HepG2 (cell line): Measurements from ENCODE around the gene PLG. TPM values are rescaled to one million over a fixed set of nuclear protein-coding genes. Genes with fewer than 3 reads are reported as not detected.

Source experiments
- CEBPG ChIP-seq: IDR thresholded peaks from 2 replicates; pipeline ENCODE4 v1.6.1; 2016
- EP300 ChIP-seq, 3 experiments: sonication (generic) in 1 of 3; formaldehyde crosslinking in 1 of 3; IDR thresholded peaks; 2 replicates each; pipeline versions ENCODE4 v1.5.1 to v1.6.1; 2011 to 2020; ENCODE audit warnings: low read depth in 2 of 3, low read length in 2 of 3, borderline replicate concordance in 1 of 3, improper control_type of control experiment in 1 of 3, mild to moderate bottlenecking in 1 of 3, missing genetic modification reagents in 1 of 3, moderate library complexity in 1 of 3
- HDAC1 ChIP-seq: sonication (generic); formaldehyde crosslinking; IDR thresholded peaks from 2 replicates; pipeline ENCODE4 v1.5.1; 2020; ENCODE audit warnings: mild to moderate bottlenecking, missing genetic modification reagents
- HDAC2 ChIP-seq: sonication (generic); formaldehyde crosslinking; IDR thresholded peaks from 2 replicates; pipeline ENCODE4 v1.4.0; 2020; ENCODE audit warnings: missing genetic modification reagents
- HNF4G ChIP-seq, 2 experiments: sonication (generic) in 1 of 2; formaldehyde crosslinking in 1 of 2; IDR thresholded peaks; 2 replicates each; pipeline versions ENCODE4 v1.4.0 to v1.6.1; 2011 to 2020; ENCODE audit warnings: borderline replicate concordance in 2 of 2, low read depth in 2 of 2, mild to moderate bottlenecking in 2 of 2, low read length in 1 of 2, missing genetic modification reagents in 1 of 2, moderate library complexity in 1 of 2
- MTF1 ChIP-seq: sonication (generic); formaldehyde crosslinking; IDR thresholded peaks from 2 replicates; pipeline ENCODE4 v1.5.0; 2020; ENCODE audit warnings: missing genetic modification reagents
- NFKB2 ChIP-seq: sonication (generic); formaldehyde crosslinking; IDR thresholded peaks from 2 replicates; pipeline ENCODE4 v1.4.0; 2020; ENCODE audit warnings: missing genetic modification reagents, borderline replicate concordance
- NONO ChIP-seq, 2 experiments: fragments of 450-650 bp in 1 of 2; sonication (generic) in 1 of 2; formaldehyde crosslinking in 1 of 2; IDR thresholded peaks in 1 of 2; conservative IDR thresholded peaks in 1 of 2; 2 replicates each; pipeline versions ENCODE4 v1.6.1 to v1.8.0; 2017 to 2022; ENCODE audit warnings: mild to moderate bottlenecking in 1 of 2, missing genetic modification reagents in 1 of 2, moderate library complexity in 1 of 2
- NR2F6 ChIP-seq, 2 experiments: IDR thresholded peaks; 2 replicates each; pipeline ENCODE4 v1.6.1; 2016; ENCODE audit warnings: antibody characterized with exemption in 1 of 2, mild to moderate bottlenecking in 1 of 2
- PAXIP1 ChIP-seq: sonication (generic); formaldehyde crosslinking; conservative IDR thresholded peaks from 2 replicates; pipeline ENCODE4 v1.4.0; 2020; ENCODE audit warnings: mild to moderate bottlenecking, missing genetic modification reagents, moderate library complexity
- PITX1 ChIP-seq: sonication (generic); formaldehyde crosslinking; IDR thresholded peaks from 2 replicates; pipeline ENCODE4 v1.5.1; 2020; ENCODE audit warnings: mild to moderate bottlenecking, missing genetic modification reagents
- POLR2G ChIP-seq: fragments of 200-400 bp; formaldehyde crosslinking; IDR thresholded peaks from 2 replicates; pipeline ENCODE4 v1.6.1; 2018; ENCODE audit warnings: mild to moderate bottlenecking, low read depth, low read length, moderate library complexity
- RARG ChIP-seq: sonication (generic); formaldehyde crosslinking; IDR thresholded peaks from 2 replicates; pipeline ENCODE4 v1.4.0; 2020; ENCODE audit warnings: low read depth, mild to moderate bottlenecking, missing genetic modification reagents
- WIZ ChIP-seq: sonication (generic); formaldehyde crosslinking; IDR thresholded peaks from 2 replicates; pipeline ENCODE4 v1.5.1; 2020; ENCODE audit warnings: mild to moderate bottlenecking, missing genetic modification reagents
- ZBTB7A ChIP-seq: sonication (generic); formaldehyde crosslinking; IDR thresholded peaks from 2 replicates; pipeline ENCODE4 v1.8.0; 2022; ENCODE audit warnings: mild to moderate bottlenecking, missing genetic modification reagents
- ZMYM4 ChIP-seq: sonication (generic); formaldehyde crosslinking; IDR thresholded peaks from 2 replicates; pipeline ENCODE4 v1.8.1; 2023; ENCODE audit warnings: mild to moderate bottlenecking, missing genetic modification reagents
- ZNF292 ChIP-seq: sonication (generic); formaldehyde crosslinking; IDR thresholded peaks from 2 replicates; pipeline ENCODE4 v1.8.1; 2022; ENCODE audit warnings: mild to moderate bottlenecking, low read depth, missing genetic modification reagents, borderline replicate concordance
- ZNF543 ChIP-seq: sonication (generic); formaldehyde crosslinking; IDR thresholded peaks from 2 replicates; pipeline ENCODE4 v1.4.0; 2020; ENCODE audit warnings: mild to moderate bottlenecking, missing genetic modification reagents
- polyA plus RNA-seq, 8 experiments: library from polyadenylated mRNA; depleted of rRNA in 3 of 8; stranded (reverse) in 7 of 8; unstranded in 1 of 8; fragments of >200 nt; fragmentation: Illumina TruSeq in 4 of 8; extraction: Trizol in 4 of 8; gene quantifications; 2 replicates each; pipeline versions ENCODE4 v1.2.1 to v1.2.3, GENCODE V29; 2011 to 2016; ENCODE audit warnings: low read depth in 4 of 8, missing spikeins in 1 of 8, mixed read lengths in 1 of 8; ENCODE audit not compliant: insufficient read depth in 1 of 8
- total RNA-seq, 5 experiments: library from RNA; depleted of rRNA; stranded (reverse); fragments of >200 nt; fragmentation: Illumina TruSeq; extraction: Trizol; gene quantifications; 2 replicates each; pipeline ENCODE4 v1.2.3, GENCODE V29; 2016; ENCODE audit warnings: low read depth in 1 of 5
- TF ChIP-seq, protein P1 (sequence below): sonication (generic); formaldehyde crosslinking; IDR thresholded peaks from 2 replicates; pipeline ENCODE4 v1.4.0; 2020; ENCODE audit warnings: missing genetic modification reagents
- TF ChIP-seq, protein P2 (sequence below): IDR thresholded peaks from 2 replicates; pipeline ENCODE4 v1.6.1; 2016; ENCODE audit warnings: low read depth

PLG gene
- total and polyA plus RNA-seq, 2 of the 13 experiments (the other 11 are each of a cell fraction or from before 2014, with no cell fraction given), result 1.7 to 10.7 TPM

DNA sequence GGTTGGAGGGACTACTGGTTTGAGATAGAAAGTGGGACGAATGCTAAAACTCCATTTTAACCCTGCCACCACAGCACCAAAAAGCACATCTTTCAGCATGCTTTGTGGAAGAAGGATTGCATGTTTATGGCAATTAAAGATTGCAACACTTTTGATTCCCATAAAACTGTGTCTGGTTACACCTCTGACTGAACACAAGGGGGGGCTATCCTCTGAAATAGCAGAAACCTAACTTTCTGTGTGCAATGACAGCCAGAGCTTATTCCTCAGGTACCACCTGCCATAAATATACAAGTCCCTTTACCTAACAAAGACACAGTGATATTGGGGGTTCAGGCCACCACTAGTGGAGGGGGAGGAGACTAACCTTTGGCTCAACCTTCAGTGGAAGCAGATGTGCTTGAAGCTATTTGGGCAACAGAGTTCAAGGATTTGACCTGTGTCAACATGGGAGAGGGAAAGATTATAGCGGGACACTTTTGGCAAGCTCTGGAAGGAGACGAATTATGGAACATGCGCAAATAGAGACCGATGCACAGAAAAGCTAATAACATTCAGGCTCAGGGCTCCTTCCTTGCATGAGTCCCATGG, 9.6 kb upstream of the PLG start (continued):
- TF ChIP-seq ZBTB7A (0 out of 2 replicates have a peak, but pooled peaks have one; percentile 56), NR2F6 (IDR thresholded peaks at IDR 0.05) (0 out of 2 replicates have a peak, but pooled peaks have one; percentile 53), NR2F6 (CRISPR knock-in tag; IDR thresholded peaks at IDR 0.05) (no peak; the same call in 1 of the 2 replicates), HDAC1 (CRISPR knock-in tag) (0 out of 2 replicates have a peak, but pooled peaks have one; percentile 41), CEBPG (CRISPR knock-in tag) (peak; percentile 25; the same call in 1 of the 2 replicates), NFKB2 (no peak), ZNF543 (no peak), RARG (CRISPR knock-in tag) (no peak), ZMYM4 (CRISPR knock-in tag) (peak; percentile 97), NONO (IDR thresholded peaks at IDR 0.05) (no peak), NONO (CRISPR knock-in tag; conservative IDR thresholded peaks at IDR 0.05) (0 out of 2 replicates have a peak, but pooled peaks have one; percentile 31), EP300 (IDR thresholded peaks at IDR 0.05; ENCODE audit: low read depth in 2 of 2, low read length in 2 of 2) (peak in 1 of 2 experiments; percentile 76; a peak in 1 of 4 replicates), EP300 (CRISPR knock-in tag; IDR thresholded peaks at IDR 0.05; ENCODE audit: borderline replicate concordance) (no peak), ZNF292 (CRISPR knock-in tag) (peak; percentile 31; the same call in 1 of the 2 replicates), PITX1 (peak; percentile 48; the same call in 1 of the 2 replicates), PAXIP1 (CRISPR knock-in tag) (peak; percentile 75), WIZ (CRISPR knock-in tag) (peak; percentile 22; the same call in 1 of the 2 replicates), HDAC2 (CRISPR knock-in tag) (0 out of 2 replicates have a peak, but pooled peaks have one; percentile 19), MTF1 (CRISPR knock-in tag) (no peak), HNF4G (IDR thresholded peaks at IDR 0.05; ENCODE audit: borderline replicate concordance, low read depth, low read length) (peak; percentile 81), HNF4G (CRISPR knock-in tag; IDR thresholded peaks at IDR 0.05; ENCODE audit: borderline replicate concordance, low read depth) (no peak), POLR2G (no peak)
- TF ChIP-seq, protein P1, sequence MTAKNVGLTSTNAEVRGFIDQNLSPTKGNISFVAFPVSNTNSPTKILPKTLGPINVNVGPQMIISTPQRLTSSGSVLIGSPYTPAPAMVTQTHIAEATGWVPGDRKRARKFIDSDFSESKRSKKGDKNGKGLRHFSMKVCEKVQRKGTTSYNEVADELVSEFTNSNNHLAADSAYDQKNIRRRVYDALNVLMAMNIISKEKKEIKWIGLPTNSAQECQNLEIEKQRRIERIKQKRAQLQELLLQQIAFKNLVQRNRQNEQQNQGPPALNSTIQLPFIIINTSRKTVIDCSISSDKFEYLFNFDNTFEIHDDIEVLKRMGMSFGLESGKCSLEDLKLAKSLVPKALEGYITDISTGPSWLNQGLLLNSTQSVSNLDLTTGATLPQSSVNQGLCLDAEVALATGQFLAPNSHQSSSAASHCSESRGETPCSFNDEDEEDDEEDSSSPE (CRISPR knock-in tag), result 0 out of 2 replicates have a peak, but pooled peaks have one; percentile 53
- TF ChIP-seq, protein P2, sequence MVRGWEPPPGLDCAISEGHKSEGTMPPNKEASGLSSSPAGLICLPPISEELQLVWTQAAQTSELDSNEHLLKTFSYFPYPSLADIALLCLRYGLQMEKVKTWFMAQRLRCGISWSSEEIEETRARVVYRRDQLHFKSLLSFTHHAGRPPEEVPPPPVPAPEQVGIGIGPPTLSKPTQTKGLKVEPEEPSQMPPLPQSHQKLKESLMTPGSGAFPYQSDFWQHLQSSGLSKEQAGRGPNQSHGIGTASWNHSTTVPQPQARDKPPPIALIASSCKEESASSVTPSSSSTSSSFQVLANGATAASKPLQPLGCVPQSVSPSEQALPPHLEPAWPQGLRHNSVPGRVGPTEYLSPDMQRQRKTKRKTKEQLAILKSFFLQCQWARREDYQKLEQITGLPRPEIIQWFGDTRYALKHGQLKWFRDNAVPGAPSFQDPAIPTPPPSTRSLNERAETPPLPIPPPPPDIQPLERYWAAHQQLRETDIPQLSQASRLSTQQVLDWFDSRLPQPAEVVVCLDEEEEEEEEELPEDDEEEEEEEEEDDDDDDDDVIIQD, result peak; percentile 16; the same call in 1 of the 2 replicates
